Measurements from ENCODE around the gene NTF4. TPM values are rescaled to one million over a fixed set of nuclear protein-coding genes. Genes with fewer than 3 reads are reported as not detected.

The NTF4 gene
- total RNA-seq, 1 experiment from 2014 or later = 3.9 TPM

- H3K9me3 Mint-ChIP-seq = no peaks in the 10 kb centered on the region
- POLR2A ChIA-PET = interaction anchor here (0.6 to 0.7 kb wide), 3 partner anchors 74 to 209 kb away, joined by 4 to 5 read pairs (median 4); no protein-coding TSS in a partner anchor
- ATAC-seq = peak; percentile 82
- CTCF ChIA-PET = interaction anchor here (0.5 to 3.5 kb wide), 27 partner anchors 9 to 278 kb away, joined by 3 to 33 read pairs (median 4); partner anchors contain the start of genes CGB2, GYS1, HSD17B14 and KCNA7
- H3K36me3 Mint-ChIP-seq = no peaks in the 10 kb centered on the region
- H3K27ac Mint-ChIP-seq = no peak overlapping the region
- peaks cover 76% of the 10 kb centered on the region for H3K27me3 Mint-ChIP-seq (ENCODE audit: low read depth)
- H3K4me3 Mint-ChIP-seq = peak overlapping the region; percentile 71
- H3K4me1 Mint-ChIP-seq = peaks cover 14% of the 10 kb centered on the region
- peak; percentile 76 for DNase-seq (ENCODE audit: low spot score)
- TF ChIP-seq E2F4 (CRISPR knock-in tag; IDR thresholded peaks at IDR 0.05; ENCODE audit: borderline replicate concordance, low read depth) = no peak
- TF ChIP-seq TEAD4 (CRISPR knock-in tag; IDR thresholded peaks at IDR 0.05) = no peak
- no peak for TF ChIP-seq NR3C1 (CRISPR knock-in tag; conservative IDR thresholded peaks at IDR 0.05; ENCODE audit: low read depth)
- TF ChIP-seq NFATC4 (CRISPR knock-in tag; IDR thresholded peaks at IDR 0.05) = no peak
- no peak for TF ChIP-seq IRF2 (CRISPR knock-in tag; IDR thresholded peaks at IDR 0.05; ENCODE audit: borderline replicate concordance, low read depth)
- TF ChIP-seq ZSCAN18 (CRISPR knock-in tag; IDR thresholded peaks at IDR 0.05) = no peak
- TF ChIP-seq MXD4 (CRISPR knock-in tag; IDR thresholded peaks at IDR 0.05; ENCODE audit: borderline replicate concordance) = no peak
- TF ChIP-seq ETV6 (CRISPR knock-in tag; IDR thresholded peaks at IDR 0.05) = peak; percentile 54; the same call in 1 of the 2 replicates
- TF ChIP-seq E2F5 (CRISPR knock-in tag; IDR thresholded peaks at IDR 0.05) = no peak
- TF ChIP-seq OVOL2 (CRISPR knock-in tag; IDR thresholded peaks at IDR 0.05; ENCODE audit: borderline replicate concordance) = no peak
- no peak for TF ChIP-seq ATF2 (CRISPR knock-in tag; IDR thresholded peaks at IDR 0.05; ENCODE audit: borderline replicate concordance, low read depth)
- TF ChIP-seq USF2 (CRISPR knock-in tag; IDR thresholded peaks at IDR 0.05) = no peak
- TF ChIP-seq AFF4 (CRISPR knock-in tag; IDR thresholded peaks at IDR 0.05; ENCODE audit: borderline replicate concordance) = no peak
- no peak for TF ChIP-seq FOXP1 (CRISPR knock-in tag; IDR thresholded peaks at IDR 0.05; ENCODE audit: borderline replicate concordance)
- no peak for TF ChIP-seq JUN (CRISPR knock-in tag; IDR thresholded peaks at IDR 0.05)
- TF ChIP-seq NFE2L1 (CRISPR knock-in tag; IDR thresholded peaks at IDR 0.05) = no peak
- TF ChIP-seq NR1H2 (CRISPR knock-in tag; IDR thresholded peaks at IDR 0.05) = no peak
- no peak for TF ChIP-seq PRDM15 (CRISPR knock-in tag; IDR thresholded peaks at IDR 0.05)
- no peak for TF ChIP-seq ZNF416 (CRISPR knock-in tag; IDR thresholded peaks at IDR 0.05)
- TF ChIP-seq CTCF (IDR thresholded peaks at IDR 0.05) = peak; percentile 19; the same call in 1 of the 2 replicates
- TF ChIP-seq MYBL2 (CRISPR knock-in tag; IDR thresholded peaks at IDR 0.05) = peak; percentile 16; the same call in 1 of the 2 replicates
Observed at GRCh38 chr19:49056101-49056901, 8.3 kb downstream of the NTF4 start.
